ENCODE results near the gene GAS7.
"Not testable (repeated sequence)": the region's sequence is repeated elsewhere in the genome, so short reads cannot be mapped to it uniquely, and the experiment has no call there.

GAS7 gene

GRCh38 chr17:9942885-9943284, 255.5 kb downstream of the GAS7 start:
- no peak for DNase-seq (ENCODE audit: low spot score)

GRCh38 chr17:9941305-9941704, 257.1 kb downstream of the GAS7 start:
- no peak for DNase-seq (ENCODE audit: low spot score)

- DNase-seq (ENCODE audit: low spot score) = no peak
Observed at GRCh38 chr17:9940841-9941240, 257.6 kb downstream of the GAS7 start.

GRCh38 chr17:9938764-9939163, 259.6 kb downstream of the GAS7 start:
- DNase-seq (ENCODE audit: low spot score) = no peak

GRCh38 chr17:9937901-9938300, 260.5 kb downstream of the GAS7 start:
- no peak for DNase-seq (ENCODE audit: low spot score)

GRCh38 chr17:9937241-9937761, 261.1 kb downstream of the GAS7 start:
- no peak for DNase-seq (ENCODE audit: low spot score)

- no peak for DNase-seq (ENCODE audit: low spot score)
Observed at GRCh38 chr17:9936095-9936494, 262.3 kb downstream of the GAS7 start.

- DNase-seq (ENCODE audit: low spot score) = no peak
Observed at GRCh38 chr17:9935408-9935807, 263.0 kb downstream of the GAS7 start.

GRCh38 chr17:9934331-9934730, 264.1 kb downstream of the GAS7 start:
- no peak for DNase-seq (ENCODE audit: low spot score)

- DNase-seq (ENCODE audit: low spot score) = no peak
Observed at GRCh38 chr17:9932491-9932890, 265.9 kb downstream of the GAS7 start.

- no peak for DNase-seq (ENCODE audit: low spot score)
Observed at GRCh38 chr17:9931144-9931741, 267.2 kb downstream of the GAS7 start.

GRCh38 chr17:9929871-9930270, 268.5 kb downstream of the GAS7 start:
- DNase-seq (ENCODE audit: low spot score) = no peak

- DNase-seq (ENCODE audit: low spot score) = no peak
Observed at GRCh38 chr17:9928601-9929333, 269.6 kb downstream of the GAS7 start.

- DNase-seq (ENCODE audit: low spot score) = no peak
Observed at GRCh38 chr17:9926150-9926804, 272.1 kb downstream of the GAS7 start.

GRCh38 chr17:9925457-9925856, 272.9 kb downstream of the GAS7 start:
- no peak for DNase-seq (ENCODE audit: low spot score)

GRCh38 chr17:9924735-9925191, 273.6 kb downstream of the GAS7 start:
- peak; percentile 70 for DNase-seq (ENCODE audit: low spot score)

GRCh38 chr17:9922012-9922848, 276.2 kb downstream of the GAS7 start:
- no peak for DNase-seq (ENCODE audit: low spot score)

GRCh38 chr17:9921216-9921615, 277.2 kb downstream of the GAS7 start:
- not testable (repeated sequence) for DNase-seq (ENCODE audit: low spot score)

GRCh38 chr17:9918804-9919352, 279.5 kb downstream of the GAS7 start:
- DNase-seq (ENCODE audit: low spot score) = no peak

GRCh38 chr17:9918352-9918751, 280.1 kb downstream of the GAS7 start:
- DNase-seq (ENCODE audit: low spot score) = no peak

GRCh38 chr17:9917801-9918200, 280.6 kb downstream of the GAS7 start:
- DNase-seq (ENCODE audit: low spot score) = no peak

- DNase-seq (ENCODE audit: low spot score) = no peak
Observed at GRCh38 chr17:9917131-9917530, 281.3 kb downstream of the GAS7 start.

Data from activated CD4-positive, alpha-beta T cell treated with anti-CD3 and anti-CD28 coated beads, Interleukin-2, Interleukin-4, amounts not matched to agents 100 ng/mL and 50 ng/mL, durations not matched to agents 16 hours and 8 hours (primary cell).